Fibroblast of lung (primary cell): ENCODE data around the gene STEAP2. TPM values are rescaled to one million over a fixed set of nuclear protein-coding genes. Genes with fewer than 3 reads are reported as not detected.

ENCODE experiments used
- DNase-seq, 2 donors: peaks; one replicate each; pipeline versions ENCODE4 v3.0.0 to v3.0.0-alpha.2; 2010; ENCODE audit warnings: low read depth in 2 of 2
- H2AFZ ChIP-seq: 2 replicates; pipeline ENCODE4 v1.5.1; 2012; ENCODE audit warnings: low read length, control low read depth, inconsistent platforms
- H3K27ac ChIP-seq: 2 replicates; pipeline ENCODE4 v1.5.1; 2011; ENCODE audit warnings: low read length, control low read depth; ENCODE audit not compliant: insufficient read depth
- H3K27me3 ChIP-seq: 2 replicates; pipeline ENCODE4 v1.5.1; 2011; ENCODE audit warnings: mild to moderate bottlenecking, low read length; ENCODE audit not compliant: control insufficient read depth, insufficient read depth
- H3K36me3 ChIP-seq: 2 replicates; pipeline ENCODE4 v1.5.1; 2011; ENCODE audit warnings: low read length; ENCODE audit not compliant: control insufficient read depth, insufficient read depth
- H3K4me1 ChIP-seq: 2 replicates; pipeline ENCODE4 v1.5.1; 2011; ENCODE audit warnings: low read length; ENCODE audit not compliant: control insufficient read depth, insufficient read depth; ENCODE audit errors: extremely low read depth
- H3K4me2 ChIP-seq: 2 replicates; pipeline ENCODE4 v1.5.1; 2011; ENCODE audit warnings: low read length, control low read depth; ENCODE audit not compliant: insufficient read depth; ENCODE audit errors: extremely low read depth
- H3K4me3 ChIP-seq, 4 experiments: fragments of 200-600 bp in 1 of 4; sonication (generic) in 1 of 4; replicated peaks in 1 of 4; 2 replicates each; pipeline ENCODE4 v1.5.1; 2011 to 2016; ENCODE audit warnings: low read length in 4 of 4, low read depth in 3 of 4, mild to moderate bottlenecking in 3 of 4, control low read depth in 2 of 4, inconsistent platforms in 1 of 4, mixed read lengths in 1 of 4; ENCODE audit not compliant: insufficient read depth in 1 of 4; ENCODE audit errors: control extremely low read depth in 1 of 4
- H3K79me2 ChIP-seq: 2 replicates; pipeline ENCODE4 v1.5.1; 2012; ENCODE audit warnings: mild to moderate bottlenecking, low read length, inconsistent platforms; ENCODE audit not compliant: control insufficient read depth, insufficient read depth
- H3K9ac ChIP-seq: 2 replicates; pipeline ENCODE4 v1.5.1; 2011; ENCODE audit warnings: mild to moderate bottlenecking, low read length, control low read depth; ENCODE audit not compliant: insufficient read depth
- H3K9me3 ChIP-seq: 2 replicates; pipeline ENCODE4 v1.5.1; 2012; ENCODE audit warnings: low read depth, low read length; ENCODE audit not compliant: control insufficient read depth, insufficient read depth
- H4K20me1 ChIP-seq: 2 replicates; pipeline ENCODE4 v1.5.1; 2011; ENCODE audit warnings: low read length; ENCODE audit not compliant: control insufficient read depth, insufficient read depth; ENCODE audit errors: extremely low read depth
- EZH2 ChIP-seq: IDR thresholded peaks from 2 replicates; pipeline ENCODE4 v1.5.1; 2012; ENCODE audit warnings: low read length, control low read depth, mild to moderate bottlenecking; ENCODE audit errors: missing control alignments
- polyA plus RNA-seq, 2 donors: library from polyadenylated mRNA; depleted of rRNA in 1 of 2; stranded (reverse) in 1 of 2; unstranded in 1 of 2; fragments of >200 nt; gene quantifications; 2 replicates each; pipeline ENCODE4 v1.2.1, GENCODE V29; 2011 to 2012; ENCODE audit warnings: missing spikeins in 1 of 2
- total RNA-seq: library from RNA; depleted of rRNA; stranded (reverse); fragments of >200 nt; gene quantifications from 2 replicates; pipeline ENCODE4 v1.2.1, GENCODE V29; 2014
- TF ChIP-seq, protein P1 (sequence below), 2 donors: IDR thresholded peaks in 1 of 2; conservative IDR thresholded peaks in 1 of 2; 1 replicate in 1 of 2; 2 replicates in 1 of 2; pipeline ENCODE4 v1.5.1; 2011 to 2012; ENCODE audit warnings: low read length in 2 of 2, control low read depth in 1 of 2, inconsistent platforms in 1 of 2, low read depth in 1 of 2, mild to moderate bottlenecking in 1 of 2

Gene STEAP2
- total and polyA plus RNA-seq, 2 donors (not counting 1 experiment from before 2014, with no cell fraction given) = 16.5 to 26.3 TPM

DNA sequence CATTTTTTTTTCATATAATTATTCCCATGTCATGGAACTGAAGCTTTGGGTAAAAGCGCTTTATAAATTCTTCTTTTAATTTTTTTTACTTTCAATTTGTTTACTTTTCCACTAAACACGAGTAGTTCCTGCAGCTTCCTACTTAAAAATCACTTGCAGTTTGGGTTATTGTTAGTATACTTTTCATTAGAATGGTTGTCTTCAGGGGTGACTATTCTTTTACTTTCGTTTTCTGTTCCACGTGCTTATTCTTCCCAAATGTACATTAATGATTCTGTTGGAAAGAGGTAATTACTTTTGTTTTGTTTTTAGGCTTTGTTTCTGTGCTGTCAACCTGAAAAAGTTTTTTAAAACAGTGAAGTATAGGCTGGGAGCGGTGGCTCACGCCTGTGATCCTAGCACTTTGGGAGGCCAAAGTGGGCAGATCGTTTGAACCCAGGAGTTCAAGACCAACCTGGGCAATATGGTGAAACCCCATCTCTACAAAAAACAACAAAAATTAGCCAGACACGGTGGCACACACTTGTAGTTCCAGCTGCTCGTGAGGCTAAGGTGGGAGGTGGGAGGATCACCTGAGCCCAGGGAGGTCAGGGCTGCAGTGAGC is 28.2 kb downstream of the STEAP2 start:
- TF ChIP-seq, protein P1, sequence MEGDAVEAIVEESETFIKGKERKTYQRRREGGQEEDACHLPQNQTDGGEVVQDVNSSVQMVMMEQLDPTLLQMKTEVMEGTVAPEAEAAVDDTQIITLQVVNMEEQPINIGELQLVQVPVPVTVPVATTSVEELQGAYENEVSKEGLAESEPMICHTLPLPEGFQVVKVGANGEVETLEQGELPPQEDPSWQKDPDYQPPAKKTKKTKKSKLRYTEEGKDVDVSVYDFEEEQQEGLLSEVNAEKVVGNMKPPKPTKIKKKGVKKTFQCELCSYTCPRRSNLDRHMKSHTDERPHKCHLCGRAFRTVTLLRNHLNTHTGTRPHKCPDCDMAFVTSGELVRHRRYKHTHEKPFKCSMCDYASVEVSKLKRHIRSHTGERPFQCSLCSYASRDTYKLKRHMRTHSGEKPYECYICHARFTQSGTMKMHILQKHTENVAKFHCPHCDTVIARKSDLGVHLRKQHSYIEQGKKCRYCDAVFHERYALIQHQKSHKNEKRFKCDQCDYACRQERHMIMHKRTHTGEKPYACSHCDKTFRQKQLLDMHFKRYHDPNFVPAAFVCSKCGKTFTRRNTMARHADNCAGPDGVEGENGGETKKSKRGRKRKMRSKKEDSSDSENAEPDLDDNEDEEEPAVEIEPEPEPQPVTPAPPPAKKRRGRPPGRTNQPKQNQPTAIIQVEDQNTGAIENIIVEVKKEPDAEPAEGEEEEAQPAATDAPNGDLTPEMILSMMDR (conservative IDR thresholded peaks at IDR 0.05 in 1 of 2, IDR thresholded peaks at IDR 0.05 in 1 of 2; ENCODE audit: low read depth in 1 of 2, low read length in 2 of 2) = no peak
- no peak for TF ChIP-seq EZH2
- Histone ChIP-seq H3K27ac (no peak overlapping the region), H3K9ac (no peak overlapping the region), H3K79me2 (no peaks in the 10 kb centered on the region), H3K4me2 (peak overlapping the region; percentile 15), H3K27me3 (no peaks in the 10 kb centered on the region), H3K9me3 (no peaks in the 10 kb centered on the region), H3K4me3 (no peak overlapping the region), H4K20me1 (no peaks in the 10 kb centered on the region), H3K4me1 (no peaks in the 10 kb centered on the region), H3K36me3 (no peaks in the 10 kb centered on the region), H2AFZ (no peak overlapping the region)
- DNase-seq = no peak

DNA sequence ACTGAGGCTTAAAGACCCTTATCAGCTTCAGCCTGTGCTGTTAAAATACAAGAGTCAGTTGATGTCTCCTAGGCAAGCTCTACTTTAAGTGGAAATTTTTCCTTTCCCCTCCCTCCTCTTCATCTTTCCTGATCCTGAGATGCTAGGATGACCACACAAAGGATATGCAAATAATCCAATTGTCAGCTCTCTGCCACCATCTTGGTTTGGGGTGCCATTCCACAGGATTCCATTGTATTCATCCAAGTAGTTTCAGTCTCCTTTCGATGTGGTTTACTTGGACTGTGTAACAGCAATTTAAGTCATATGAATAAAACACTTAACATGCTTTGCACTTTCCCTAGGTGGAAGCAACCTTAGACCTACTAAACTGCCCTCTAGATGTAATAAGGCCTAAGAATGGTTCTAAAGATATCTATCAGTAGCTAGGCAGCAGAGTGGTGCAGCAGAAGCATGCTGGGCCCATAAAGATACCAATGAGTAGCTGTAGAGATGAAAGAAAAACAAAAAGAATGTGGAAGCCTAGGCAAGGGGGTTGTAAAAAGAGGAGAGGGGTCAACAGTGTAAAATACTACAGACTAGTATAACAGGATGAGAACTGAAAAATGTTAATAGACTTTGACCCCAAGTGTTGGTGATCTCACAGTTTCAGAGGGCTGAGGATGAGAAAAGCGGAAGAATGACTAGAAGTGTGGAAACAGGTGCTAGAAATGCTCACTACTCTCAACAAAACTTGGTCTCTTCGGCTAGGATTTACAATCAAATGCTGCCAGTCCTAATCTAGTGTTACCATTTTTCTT is 31.0 kb downstream of the STEAP2 start:
- H2AFZ ChIP-seq = no peak overlapping the region
- H3K9ac ChIP-seq = no peak overlapping the region
- H3K27ac ChIP-seq = no peak overlapping the region
- no peaks in the 10 kb centered on the region for H3K79me2 ChIP-seq
- no peak for DNase-seq
- no peak for TF ChIP-seq EZH2
- TF ChIP-seq, protein P1 (conservative IDR thresholded peaks at IDR 0.05 in 1 of 2, IDR thresholded peaks at IDR 0.05 in 1 of 2; ENCODE audit: low read depth in 1 of 2, low read length in 2 of 2) = no peak
- no peaks in the 10 kb centered on the region for H3K27me3 ChIP-seq
- H3K4me3 ChIP-seq = no peak overlapping the region
- no peaks in the 10 kb centered on the region for H3K9me3 ChIP-seq
- no peak overlapping the region for H3K4me2 ChIP-seq
- H3K36me3 ChIP-seq = no peaks in the 10 kb centered on the region
- no peaks in the 10 kb centered on the region for H3K4me1 ChIP-seq
- no peaks in the 10 kb centered on the region for H4K20me1 ChIP-seq

DNA sequence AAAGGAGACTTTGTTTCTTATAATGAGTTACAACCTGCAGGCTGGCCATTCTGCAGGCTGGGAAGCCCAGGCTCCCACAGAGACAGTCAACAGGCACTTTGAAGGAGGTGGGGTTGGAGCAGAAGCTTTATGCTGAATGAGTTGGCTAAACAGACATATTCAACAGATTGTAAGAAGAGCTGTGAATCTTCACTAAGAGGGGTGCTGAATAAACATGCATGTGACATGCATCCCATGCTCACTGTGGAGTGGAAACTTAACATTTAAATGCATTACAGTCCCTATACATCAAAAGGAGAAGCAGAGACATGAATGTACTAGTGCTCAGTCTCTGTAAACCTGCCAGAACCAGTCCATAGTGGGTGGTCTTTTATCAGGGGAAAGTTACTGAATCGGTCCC is 32.0 kb downstream of the STEAP2 start:
- H3K27ac ChIP-seq = no peak overlapping the region
- H4K20me1 ChIP-seq = no peaks in the 10 kb centered on the region
- no peak overlapping the region for H3K4me2 ChIP-seq
- DNase-seq = no peak
- H3K9ac ChIP-seq = no peak overlapping the region
- no peaks in the 10 kb centered on the region for H3K36me3 ChIP-seq
- H3K27me3 ChIP-seq = no peaks in the 10 kb centered on the region
- no peaks in the 10 kb centered on the region for H3K79me2 ChIP-seq
- H3K4me1 ChIP-seq = no peaks in the 10 kb centered on the region
- no peak overlapping the region for H2AFZ ChIP-seq
- H3K4me3 ChIP-seq = no peak overlapping the region
- no peak for TF ChIP-seq EZH2
- TF ChIP-seq, protein P1 (conservative IDR thresholded peaks at IDR 0.05 in 1 of 2, IDR thresholded peaks at IDR 0.05 in 1 of 2; ENCODE audit: low read depth in 1 of 2, low read length in 2 of 2) = no peak
- no peaks in the 10 kb centered on the region for H3K9me3 ChIP-seq
